HG02840 (cell line): ENCODE measurements around the gene CCT7.

ENCODE experiments used
- ATAC-seq: cut with Tn5 transposase; IDR thresholded peaks from one replicate; pipeline ENCODE4 v1.9.1; 2021; ENCODE audit warnings: mild to moderate bottlenecking, moderate library complexity, moderate number of reproducible peaks; ENCODE audit not compliant: unreplicated experiment, low FRiP score

CCT7 gene

DNA sequence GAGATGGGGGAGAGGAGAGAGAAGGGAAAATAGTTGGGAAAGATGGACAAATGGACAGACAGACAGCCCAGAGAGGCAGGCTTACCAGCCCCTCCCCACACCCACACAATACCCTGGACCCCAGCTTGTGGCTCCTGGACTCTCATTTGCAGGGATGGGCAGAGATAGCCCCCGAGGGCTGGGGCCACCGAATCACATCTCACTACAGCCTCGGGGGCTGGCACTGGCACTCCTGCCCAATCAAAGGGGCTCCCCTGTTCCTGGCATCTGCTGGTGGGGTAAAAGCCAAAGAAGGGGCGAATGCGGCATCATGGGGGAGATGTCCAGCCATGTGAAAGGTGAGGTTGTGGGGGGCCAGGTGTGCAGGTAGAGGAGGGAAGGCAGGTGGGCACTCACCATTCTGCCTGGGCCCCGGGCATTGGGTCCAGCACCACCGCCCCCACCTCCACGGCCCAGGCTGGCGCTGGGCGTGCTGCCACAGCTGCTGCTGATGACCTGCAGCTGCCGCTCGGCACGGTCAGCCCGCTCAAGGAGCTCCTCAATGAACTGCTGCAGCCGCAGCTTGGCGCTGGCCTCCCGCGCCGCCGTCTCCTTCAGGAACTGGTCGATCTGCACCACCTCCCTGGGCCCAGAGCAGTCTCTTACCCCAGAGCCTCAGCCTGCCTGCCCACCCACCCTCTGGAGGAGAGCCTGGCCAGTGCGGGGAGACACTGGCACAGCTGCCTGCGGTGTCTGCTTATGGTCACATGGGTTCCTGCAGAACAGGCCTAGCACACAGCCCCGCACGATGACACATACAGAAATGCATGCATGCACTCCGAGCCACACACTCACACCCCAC lies 32.2 kb downstream of the CCT7 start:
- ATAC-seq = no peak

DNA sequence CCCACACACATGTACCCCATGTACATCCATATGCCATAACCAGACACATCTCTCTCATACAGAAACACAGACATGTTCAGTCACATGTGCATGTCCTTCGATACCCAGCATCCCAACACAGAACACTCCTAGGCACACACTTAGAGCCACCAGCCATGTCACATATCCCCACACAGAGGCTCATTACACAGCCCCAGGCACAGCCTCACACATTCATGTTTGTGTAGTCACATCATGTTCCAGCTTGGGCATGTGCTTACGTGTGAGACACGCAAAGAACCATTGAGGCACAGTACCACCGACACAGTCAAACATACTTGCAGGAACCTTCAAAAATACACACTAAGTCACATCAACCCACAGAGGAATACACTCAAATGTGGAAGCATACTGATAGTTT lies 32.9 kb downstream of the CCT7 start:
- ATAC-seq = no peak

DNA sequence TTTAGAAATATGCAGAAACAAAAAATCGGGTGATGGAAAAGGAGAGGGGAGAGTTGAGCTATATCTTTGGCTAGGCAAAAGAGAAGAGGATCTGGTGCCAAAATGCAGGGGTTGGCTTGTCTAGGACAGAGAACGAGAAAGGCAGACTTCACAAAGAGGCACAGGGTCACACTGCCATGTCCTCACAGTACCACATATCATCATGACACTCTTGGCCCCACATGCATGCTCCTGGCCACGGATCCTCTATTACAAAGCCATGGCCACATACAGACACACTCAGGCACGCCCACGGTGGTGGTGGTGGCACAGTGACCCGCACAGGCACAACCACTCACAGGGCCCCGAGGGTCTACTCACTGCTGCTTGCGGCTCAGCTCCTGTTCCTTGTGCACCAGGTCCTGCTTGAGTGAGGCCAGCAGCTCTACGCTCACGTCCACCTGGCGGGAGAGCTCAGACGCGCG lies 34.3 kb downstream of the CCT7 start:
- ATAC-seq = no peak

- peak; percentile 50 for ATAC-seq
Measured at GRCh38 chr2:73268830-73269685, 35.0 kb downstream of the CCT7 start.

GRCh38 chr2:73269686-73270465 lies 35.8 kb downstream of the CCT7 start:
- ATAC-seq = no peak

DNA sequence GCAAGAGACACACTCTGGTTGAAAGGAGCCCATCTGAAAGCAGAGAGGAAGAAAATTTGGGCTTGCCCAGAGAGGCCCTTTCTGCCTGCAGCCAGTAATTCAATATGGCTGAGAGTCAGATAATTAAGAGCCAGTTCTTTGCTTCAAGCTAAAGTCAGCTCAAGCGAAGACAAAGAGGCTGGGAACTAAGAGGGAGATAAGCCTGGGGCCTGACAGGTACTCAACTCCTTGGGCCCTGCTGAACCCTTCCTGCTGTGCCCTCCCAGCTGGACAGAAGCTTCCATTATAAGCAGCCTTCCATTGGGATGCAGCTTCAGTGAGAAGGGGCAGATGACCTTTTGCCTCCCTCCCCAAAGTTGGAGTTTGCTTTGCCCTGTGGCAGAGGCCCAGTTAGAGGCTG lies 38.2 kb downstream of the CCT7 start:
- ATAC-seq = no peak

- no peak for ATAC-seq
Measured at GRCh38 chr2:73279852-73280251, 45.7 kb downstream of the CCT7 start.

DNA sequence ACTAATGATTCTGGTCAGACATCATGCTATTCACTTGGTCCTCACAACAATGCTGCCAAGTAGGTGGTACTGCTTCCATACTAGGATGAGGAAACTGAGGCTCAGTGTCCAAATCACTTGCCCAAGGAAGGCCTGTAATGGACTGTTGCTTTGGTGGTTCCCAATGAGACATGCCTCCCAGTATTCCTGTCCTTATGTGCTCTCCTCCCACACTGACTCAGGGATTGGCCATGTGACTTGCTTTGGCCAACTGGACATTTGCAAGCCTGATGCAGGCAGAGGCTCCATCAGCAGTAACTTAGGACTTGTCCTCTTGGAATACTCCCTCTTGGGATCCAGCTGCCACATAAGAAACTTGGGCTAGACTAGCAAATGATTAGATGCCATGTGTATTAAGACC lies 47.1 kb downstream of the CCT7 start:
- ATAC-seq = no peak

DNA sequence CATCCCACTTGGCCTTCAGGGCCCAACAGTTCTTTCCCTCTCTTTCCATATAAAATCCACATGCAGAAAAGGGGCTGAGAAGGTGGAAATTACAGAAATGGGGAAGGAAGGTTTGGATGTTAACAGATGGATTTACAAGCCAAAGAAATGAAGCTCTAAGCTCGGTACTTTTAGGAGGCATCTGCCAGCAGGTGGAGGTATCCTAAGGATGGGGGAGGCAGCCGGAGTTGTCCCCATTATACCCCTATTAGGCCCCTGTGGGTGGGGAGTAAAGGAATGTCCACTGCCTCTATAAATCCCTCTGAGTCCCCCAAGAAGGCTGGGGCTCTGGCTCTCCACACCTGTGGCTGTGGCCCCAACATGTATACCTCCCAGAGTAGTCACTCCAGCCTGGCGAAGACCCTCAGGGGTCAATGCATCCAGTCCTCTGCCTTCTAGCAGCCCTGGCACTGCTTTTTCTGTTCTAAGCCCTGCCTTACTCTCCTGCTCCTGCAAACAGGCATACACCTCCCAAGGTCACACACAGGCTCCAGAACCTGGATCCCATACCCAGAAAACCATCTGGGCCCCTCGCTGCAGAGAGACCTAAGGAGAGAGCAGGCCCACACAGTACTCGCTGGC lies 48.9 kb downstream of the CCT7 start:
- ATAC-seq = no peak

DNA sequence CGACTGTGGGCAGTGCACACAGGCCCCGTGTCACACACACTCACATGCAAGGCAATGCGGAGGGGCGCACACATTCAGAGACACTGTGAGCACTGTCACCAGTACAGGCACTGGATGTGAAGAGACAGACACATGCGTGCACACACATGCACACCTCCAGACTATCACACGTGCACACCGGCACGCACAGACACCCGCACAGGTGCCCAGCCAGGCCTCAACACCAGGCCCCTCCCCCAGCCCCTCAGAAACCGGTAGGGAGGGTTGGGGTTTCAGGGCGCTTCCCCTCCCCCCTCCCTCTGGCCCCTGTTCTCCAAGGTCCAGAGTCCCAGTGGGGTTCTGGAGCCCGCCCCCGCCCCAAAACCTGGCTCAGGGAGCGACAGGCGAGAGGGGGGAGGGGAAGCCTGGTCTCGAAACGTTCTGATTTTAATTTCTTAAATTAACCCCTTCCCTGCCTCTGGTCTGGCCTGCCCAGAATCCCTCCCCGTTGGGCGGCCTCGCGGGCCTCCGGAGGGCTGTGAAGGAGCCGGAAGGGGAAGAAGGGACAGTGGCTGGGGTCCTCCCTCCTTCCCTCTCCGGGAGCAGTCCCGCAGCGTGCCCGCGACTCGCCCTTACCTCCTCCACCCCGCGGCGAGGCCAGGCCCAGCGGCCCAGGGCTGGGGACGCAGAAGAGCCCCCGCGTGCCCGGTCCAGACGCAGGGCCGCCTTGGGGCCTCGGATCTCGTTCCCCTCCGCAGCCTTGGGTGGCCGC lies 49.6 kb downstream of the CCT7 start:
- ATAC-seq = peak; percentile 16

GRCh38 chr2:73284296-73285158 lies 50.4 kb downstream of the CCT7 start, which contains the start of gene FBXO41:
TSS of gene FBXO41 (minus strand) at chr2:73284478. CDS start at chr2:73269630, 14,848 bp downstream.
- peak; percentile 68 for ATAC-seq

DNA sequence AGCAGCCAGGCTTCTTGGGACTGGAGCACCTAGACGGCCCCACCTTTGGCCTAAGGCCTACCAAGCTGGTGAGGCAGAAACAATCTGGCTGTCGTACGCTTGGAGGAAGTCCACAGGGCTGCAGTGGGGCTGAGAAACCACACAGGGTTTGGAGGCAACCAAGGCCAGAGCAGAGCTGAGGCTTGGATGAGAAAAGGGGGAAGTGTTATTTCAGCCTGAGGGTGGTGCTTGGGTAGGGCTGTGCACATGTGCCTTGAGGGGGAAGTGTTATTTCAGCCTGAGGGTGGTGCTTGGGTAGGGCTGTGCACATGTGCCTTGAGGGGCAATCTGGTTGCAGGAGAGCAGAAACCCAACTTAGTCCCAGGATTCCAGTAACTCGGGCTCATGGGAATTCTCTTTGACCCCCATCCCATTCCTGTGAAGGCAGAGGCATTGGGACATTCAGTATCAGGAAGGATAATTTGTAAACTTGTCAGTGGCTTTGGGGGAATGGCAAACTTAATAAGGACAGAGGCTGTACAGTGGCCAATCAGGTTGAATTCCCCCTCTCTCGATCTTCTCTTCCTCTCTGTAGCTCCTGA lies 51.1 kb downstream of the CCT7 start:
- peak; percentile 38 for ATAC-seq

DNA sequence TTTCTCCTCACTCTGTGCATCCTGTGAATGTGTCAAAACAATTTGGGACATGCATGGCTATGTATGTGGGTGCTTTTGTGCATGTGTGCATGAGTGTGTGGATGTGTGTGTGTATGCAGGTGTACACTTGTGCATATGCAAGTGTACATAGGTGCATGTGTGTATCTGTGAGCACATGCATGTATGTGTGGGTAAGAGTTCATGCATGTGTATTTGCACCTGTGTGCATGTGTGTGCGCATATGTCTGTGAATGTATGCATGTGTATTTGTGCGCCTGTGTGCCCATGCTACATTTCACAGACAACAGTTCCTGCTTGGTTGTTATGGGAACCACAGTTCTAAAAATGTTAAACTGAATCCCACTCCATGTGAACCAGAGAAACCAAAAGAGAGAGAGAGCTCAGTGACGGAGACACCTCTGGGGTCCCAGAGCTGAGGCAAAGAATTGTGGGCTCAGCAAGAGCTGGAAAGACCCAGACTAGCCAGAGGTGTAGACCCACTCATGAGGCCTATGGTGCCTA lies 52.1 kb downstream of the CCT7 start:
- no peak for ATAC-seq

DNA sequence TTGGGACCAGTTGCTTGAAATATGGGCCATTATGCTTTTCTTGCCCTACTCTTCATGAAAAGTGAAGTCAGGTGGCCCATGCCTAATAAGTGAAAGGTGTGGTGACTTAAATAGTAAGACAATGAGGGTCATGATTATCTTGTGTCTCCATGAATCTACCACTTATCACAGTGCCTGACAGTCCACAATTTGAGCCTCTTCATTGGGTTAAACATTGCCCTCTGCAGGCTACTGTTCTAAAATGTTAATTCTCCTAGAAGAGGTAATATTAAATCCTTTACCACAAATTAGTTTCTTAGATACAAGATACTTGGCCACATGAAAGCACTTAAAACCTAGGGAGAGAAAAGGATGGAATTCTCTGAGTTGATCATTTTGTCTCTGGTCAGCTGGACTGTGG lies 55.2 kb downstream of the CCT7 start:
- no peak for ATAC-seq

DNA sequence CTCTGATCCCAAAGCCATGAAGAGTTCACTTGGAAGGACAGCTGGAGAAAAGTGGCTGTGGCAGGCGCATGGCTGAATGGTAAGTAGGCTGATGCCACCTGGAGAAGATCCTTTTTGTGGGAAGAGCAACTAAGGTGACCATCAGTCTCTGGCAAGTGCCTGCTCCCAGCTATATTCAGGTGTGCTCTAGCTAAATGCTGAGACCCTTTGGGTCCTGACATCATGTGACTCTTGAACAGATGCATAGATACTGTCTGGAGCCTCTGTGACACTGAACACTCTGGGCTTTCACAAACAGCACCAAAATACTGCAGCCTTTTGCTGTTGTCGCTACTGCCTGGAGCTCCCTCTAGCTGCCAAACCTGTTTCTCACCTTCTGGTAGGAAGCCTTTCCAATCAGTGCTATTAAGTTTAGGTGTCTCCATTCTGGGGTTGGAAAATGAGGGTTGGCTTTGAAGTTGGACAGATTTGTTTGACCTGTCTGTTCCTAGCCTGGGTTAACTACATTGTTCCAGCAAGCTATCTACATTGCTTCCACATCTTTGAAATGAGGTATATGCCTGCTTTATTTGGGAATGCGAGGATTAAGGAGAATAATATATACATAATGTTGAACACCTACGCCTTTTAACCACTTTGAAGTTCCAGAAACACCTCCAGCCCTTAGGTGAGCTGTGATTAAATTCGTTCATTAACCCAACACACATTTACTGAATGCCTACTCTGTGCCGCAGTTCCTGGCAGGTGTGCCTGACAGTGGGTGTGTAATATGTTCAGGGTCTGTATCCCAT lies 56.1 kb downstream of the CCT7 start:
- ATAC-seq = no peak

GRCh38 chr2:73291093-73291460 lies 57.0 kb downstream of the CCT7 start:
- ATAC-seq = no peak
